ENCODE measurements around the gene SARM1. TPM values are rescaled to one million over a fixed set of nuclear protein-coding genes. Genes with fewer than 3 reads are reported as not detected.

SARM1 gene
- total and polyA plus RNA-seq, 2 of the 13 experiments (the other 11 are each of a cell fraction or from before 2014, with no cell fraction given), result 0.73 to 0.86 TPM

DNA sequence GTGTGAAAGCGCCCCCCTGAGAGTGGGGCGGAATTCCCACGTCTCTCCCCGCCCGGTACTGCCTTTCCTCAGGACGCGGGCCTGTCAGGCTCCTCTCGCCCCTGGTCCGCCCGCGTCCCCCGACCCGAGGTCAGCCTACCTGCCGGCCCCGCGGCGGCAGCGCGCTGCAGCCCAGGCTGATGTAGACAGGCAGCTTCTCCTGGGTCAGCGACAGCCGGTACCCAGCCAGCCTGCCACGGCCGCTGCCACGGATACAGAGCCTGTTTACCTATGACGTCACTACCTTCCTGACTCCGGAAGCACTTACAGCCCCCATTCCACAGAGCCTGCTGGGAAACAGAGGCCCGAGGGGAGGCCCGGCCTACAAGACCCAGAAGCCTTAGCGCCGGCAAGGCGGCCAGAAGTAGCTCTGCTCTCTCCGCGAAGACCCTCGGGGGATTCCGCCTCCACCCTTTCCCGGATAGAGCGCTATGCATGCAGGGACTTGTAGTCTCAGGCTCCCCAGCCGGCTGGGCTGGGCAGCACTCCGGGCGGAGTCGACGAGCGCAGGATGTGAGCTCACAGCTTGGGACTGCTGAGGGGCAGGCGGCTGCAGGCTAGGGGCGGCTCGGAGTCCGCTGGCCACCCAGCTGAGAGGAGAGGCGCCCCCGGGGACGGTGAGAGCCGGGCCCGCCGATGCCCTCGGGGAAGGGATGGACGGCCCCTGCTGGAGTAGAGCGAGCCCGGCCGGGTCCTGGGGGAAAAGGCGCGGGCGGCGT lies 36.1 kb upstream of the SARM1 start, which contains the start of the genes IFT20 and TNFAIP1 (continued):
- no peak for TF ChIP-seq ZNF318 (CRISPR knock-in tag; IDR thresholded peaks at IDR 0.05)
- no peak; the same call in 1 of the 2 replicates for TF ChIP-seq ZNF20 (CRISPR knock-in tag; IDR thresholded peaks at IDR 0.05)
- peak; percentile 35 for TF ChIP-seq SP5 (CRISPR knock-in tag; IDR thresholded peaks at IDR 0.05; ENCODE audit: borderline replicate concordance, low read depth)
- no peak; the same call in 1 of the 2 replicates for TF ChIP-seq ZBTB2 (CRISPR knock-in tag; IDR thresholded peaks at IDR 0.05; ENCODE audit: low read depth)
- TF ChIP-seq ETV6 (CRISPR knock-in tag; conservative IDR thresholded peaks at IDR 0.05), result 0 out of 2 replicates have a peak, but pooled peaks have one; percentile 46
- peak in 1 of 2 experiments; percentile 86; a peak in 2 of 4 replicates for TF ChIP-seq KLF16 (CRISPR knock-in tag; IDR thresholded peaks at IDR 0.05)
- TF ChIP-seq PAX8 (CRISPR knock-in tag; IDR thresholded peaks at IDR 0.05; ENCODE audit: borderline replicate concordance), result 0 out of 2 replicates have a peak, but pooled peaks have one; percentile 30
- TF ChIP-seq ATF7-NPFF (CRISPR knock-in tag; IDR thresholded peaks at IDR 0.05; ENCODE audit: low read depth), result peak; percentile 29
- peak; percentile 89 for TF ChIP-seq RBFOX2 (IDR thresholded peaks at IDR 0.05; ENCODE audit: low read depth, low read length)
- TF ChIP-seq ZFP90 (CRISPR knock-in tag; IDR thresholded peaks at IDR 0.05; ENCODE audit: borderline replicate concordance), result peak; percentile 79; the same call in 1 of the 2 replicates
- no peak for TF ChIP-seq MLLT10 (CRISPR knock-in tag; IDR thresholded peaks at IDR 0.05)
- no peak for TF ChIP-seq PRMT3 (CRISPR knock-in tag; IDR thresholded peaks at IDR 0.05; ENCODE audit: borderline replicate concordance, low read depth)
- TF ChIP-seq ZNF567 (CRISPR knock-in tag; IDR thresholded peaks at IDR 0.05; ENCODE audit: borderline replicate concordance), result no peak
- TF ChIP-seq TARDBP (CRISPR knock-in tag; IDR thresholded peaks at IDR 0.05), result peak; percentile 81
- TF ChIP-seq POLR2AphosphoS2 (IDR thresholded peaks at IDR 0.05; ENCODE audit: low read depth, low read length), result no peak
- peak; percentile 100 for TF ChIP-seq ZNF143 (CRISPR knock-in tag; IDR thresholded peaks at IDR 0.05)
- peak; percentile 80 for TF ChIP-seq POGK (CRISPR knock-in tag; conservative IDR thresholded peaks at IDR 0.05)
